HG03342 (cell line): Measurements from ENCODE around the gene RASA3.
"Not testable (repeated sequence)": the region's sequence is repeated elsewhere in the genome, so short reads cannot be mapped to it uniquely, and the experiment has no call there.

Experiments
- ATAC-seq: cut with Tn5 transposase; IDR thresholded peaks from one replicate; pipeline ENCODE4 v1.9.1; 2021; ENCODE audit warnings: mild to moderate bottlenecking, moderate library complexity; ENCODE audit not compliant: unreplicated experiment

Gene RASA3, protein sequence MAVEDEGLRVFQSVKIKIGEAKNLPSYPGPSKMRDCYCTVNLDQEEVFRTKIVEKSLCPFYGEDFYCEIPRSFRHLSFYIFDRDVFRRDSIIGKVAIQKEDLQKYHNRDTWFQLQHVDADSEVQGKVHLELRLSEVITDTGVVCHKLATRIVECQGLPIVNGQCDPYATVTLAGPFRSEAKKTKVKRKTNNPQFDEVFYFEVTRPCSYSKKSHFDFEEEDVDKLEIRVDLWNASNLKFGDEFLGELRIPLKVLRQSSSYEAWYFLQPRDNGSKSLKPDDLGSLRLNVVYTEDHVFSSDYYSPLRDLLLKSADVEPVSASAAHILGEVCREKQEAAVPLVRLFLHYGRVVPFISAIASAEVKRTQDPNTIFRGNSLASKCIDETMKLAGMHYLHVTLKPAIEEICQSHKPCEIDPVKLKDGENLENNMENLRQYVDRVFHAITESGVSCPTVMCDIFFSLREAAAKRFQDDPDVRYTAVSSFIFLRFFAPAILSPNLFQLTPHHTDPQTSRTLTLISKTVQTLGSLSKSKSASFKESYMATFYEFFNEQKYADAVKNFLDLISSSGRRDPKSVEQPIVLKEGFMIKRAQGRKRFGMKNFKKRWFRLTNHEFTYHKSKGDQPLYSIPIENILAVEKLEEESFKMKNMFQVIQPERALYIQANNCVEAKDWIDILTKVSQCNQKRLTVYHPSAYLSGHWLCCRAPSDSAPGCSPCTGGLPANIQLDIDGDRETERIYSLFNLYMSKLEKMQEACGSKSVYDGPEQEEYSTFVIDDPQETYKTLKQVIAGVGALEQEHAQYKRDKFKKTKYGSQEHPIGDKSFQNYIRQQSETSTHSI

DNA sequence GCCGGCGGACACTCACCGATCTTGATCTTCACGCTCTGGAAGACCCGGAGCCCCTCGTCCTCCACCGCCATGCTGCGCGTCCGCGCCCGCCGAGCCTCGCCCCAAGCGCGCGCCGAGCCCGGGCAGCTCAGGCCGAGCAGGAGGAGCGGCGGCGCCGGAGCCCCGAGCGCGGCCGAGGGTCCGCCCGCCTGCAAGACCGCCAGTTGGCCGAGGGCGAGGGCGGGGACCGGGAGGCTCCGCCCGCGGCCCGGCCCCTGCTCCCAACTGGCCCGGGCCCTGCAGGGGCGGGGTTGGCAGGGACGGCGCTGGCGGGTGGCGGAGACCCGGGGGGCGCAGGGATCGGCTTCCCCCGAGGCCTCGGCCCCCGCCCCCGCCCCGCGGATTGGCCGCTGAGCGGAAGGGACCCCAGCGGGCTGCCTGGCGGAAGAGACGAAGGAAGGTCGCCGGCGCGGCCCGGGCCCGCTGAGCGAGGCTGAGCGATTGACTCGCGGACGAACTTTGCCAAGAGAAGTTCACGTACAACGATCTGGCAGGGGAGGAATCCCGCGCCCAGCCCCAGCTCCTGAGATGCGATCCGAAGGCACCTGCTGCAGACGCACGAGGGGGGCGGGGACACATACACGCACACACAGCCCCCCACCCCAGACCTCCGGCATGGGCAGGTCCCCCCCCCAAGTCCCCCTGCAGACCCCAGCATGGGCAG is at the start of gene RASA3:
TSS of gene RASA3 (minus strand) at position 205 of the 703 bp plus-strand sequence. CDS start at position 71, 134 bp downstream.
- ATAC-seq, result peak; percentile 53

DNA sequence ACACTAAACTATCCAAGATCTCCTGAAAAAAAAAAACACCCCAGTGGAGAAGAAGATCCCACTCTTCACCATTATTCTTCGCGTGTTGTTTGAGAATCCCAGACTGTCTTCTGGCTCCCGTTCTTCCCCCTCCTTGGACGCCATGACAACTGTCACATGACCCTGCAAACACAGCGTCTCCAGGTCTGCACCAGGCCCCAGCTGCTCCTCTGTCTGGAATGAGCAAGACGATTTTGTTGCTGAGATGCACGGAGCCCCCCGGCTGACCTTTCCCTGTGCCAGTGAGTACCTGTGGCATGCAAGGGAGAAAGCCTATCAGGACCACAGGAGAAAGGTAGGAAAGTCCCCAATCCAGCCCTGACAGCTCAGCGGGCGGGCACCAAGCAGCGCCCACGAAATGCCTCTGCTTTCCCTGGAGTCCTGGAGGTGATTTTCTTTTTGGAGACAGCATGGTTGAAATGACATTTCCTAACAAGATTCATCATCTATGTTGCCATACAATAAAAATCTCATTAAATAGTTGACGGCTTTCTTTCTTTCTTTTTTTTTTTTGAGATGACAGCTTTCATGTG is 46.8 kb upstream of the RASA3 start, which contains the start of gene CFAP97D2:
TSS of gene CFAP97D2 (plus strand) at position 171 of the 572 bp plus-strand sequence. CDS start at position 245, 74 bp downstream.
- ATAC-seq, result no peak

DNA sequence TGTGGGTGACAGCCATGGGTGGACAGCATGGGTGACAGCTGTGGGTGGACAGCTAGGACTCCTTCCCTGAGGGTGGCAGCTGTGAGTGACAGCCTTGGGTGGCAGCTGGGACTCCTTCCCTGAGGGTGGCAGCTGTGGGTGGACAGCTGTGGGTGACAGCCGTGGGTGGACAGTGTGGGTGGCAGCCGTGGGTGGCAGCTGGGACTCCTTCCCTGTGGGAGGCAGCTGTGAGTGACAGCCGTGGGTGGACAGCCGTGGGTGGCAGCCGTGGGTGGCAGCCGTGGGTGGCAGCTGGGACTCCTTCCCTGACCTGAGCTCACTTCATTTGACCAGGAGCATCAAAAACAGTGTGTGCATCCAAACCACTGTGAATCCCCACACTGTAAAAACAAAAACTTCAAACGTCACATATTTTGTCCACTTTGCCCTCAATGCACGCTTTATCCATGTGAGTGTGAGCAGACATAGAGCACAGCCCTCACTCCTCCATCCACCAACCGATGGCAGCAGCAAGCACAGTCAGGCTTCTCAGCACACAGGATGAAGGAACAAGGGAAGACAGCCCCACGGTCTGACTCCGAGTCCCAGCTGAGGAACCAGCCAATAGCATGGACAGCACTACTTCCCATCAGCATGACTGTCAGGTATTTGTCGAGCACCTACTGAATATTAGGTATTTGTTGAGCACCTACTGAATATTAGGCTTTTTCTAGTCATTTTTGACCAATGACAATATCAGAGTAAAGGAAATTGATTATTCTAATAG is 45.0 kb upstream of the RASA3 start:
- no peak for ATAC-seq

DNA sequence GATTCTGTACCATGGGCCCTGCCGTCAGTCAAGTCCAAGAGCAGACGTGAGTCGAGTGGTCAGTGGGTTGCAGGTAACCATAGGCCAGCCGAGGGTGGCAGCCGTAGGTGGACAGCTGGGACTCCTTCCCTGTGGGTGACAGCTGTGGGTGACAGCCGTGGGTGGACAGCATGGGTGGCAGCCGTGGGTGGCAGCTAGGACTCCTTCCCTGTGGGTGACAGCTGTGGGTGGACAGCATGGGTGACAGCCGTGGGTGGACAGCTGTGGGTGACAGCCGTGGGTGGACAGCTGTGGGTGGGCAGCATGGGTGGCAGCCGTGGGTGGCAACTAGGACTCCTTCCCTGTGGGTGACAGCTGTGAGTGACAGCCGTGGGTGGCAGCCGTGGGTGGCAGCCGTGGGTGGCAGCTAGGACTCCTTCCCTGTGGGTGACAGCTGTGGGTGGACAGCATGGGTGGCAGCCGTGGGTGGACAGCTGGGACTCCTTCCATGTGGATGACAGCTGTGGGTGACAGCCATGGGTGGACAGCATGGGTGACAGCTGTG is 44.0 kb upstream of the RASA3 start:
- ATAC-seq, result not testable (repeated sequence)

DNA sequence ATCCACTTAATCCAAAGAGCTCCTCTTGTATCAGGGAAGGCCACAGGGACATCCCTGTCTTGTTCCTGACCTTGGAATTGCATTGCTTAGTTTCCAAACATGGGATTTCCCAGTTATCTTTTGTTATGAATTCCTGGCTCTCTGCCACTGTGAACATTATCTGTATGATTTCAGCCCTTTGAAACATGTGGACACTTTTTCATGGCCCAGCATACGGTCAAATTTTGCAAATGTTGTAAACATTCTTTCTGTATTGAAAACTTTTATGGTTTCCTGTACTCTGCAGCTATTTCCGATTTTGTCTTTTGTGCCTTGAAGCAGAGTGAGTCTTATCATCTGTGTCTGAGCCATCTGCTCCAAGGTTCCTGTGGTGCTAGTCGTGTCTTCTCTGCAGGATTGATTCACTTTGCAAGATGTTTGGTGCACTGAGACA is 42.1 kb upstream of the RASA3 start:
- ATAC-seq, result no peak

DNA sequence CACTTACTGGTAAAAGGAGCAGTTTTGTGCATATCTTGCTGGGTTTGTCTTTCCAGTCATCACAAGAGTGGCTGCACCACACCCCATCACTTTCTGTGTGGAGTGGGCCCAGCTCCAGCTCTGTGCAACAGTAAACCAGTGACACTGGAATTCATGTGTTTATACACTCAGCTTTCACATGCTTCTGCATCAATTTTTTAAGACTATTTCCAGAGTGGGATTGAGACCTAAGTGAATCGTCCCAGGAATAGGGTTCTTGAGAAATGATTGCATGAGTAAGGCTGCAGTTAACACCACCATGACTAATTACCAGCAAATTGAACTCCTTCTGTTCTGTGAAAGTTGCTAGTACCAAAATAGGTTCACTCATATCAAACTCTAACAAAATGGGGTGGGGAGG is 41.3 kb upstream of the RASA3 start:
- ATAC-seq, result no peak

DNA sequence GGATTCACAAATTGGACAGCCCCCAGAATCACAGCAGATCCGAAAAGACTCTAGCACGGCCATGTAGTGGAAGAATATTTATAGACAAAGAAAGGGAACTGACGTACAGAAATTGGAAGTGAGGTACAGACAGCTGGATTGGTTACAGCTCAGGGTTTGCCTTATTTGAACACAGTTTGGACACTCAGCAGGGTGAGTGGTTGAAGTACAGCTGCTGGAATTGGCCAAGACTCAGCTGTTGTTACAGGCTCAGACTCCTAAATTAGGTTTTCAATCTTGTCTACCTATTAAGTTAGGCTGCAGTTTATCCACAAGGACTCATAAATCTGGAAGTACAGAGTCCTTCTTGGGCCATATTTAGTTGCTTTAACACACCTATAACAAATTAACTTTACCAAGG is 40.8 kb upstream of the RASA3 start:
- no peak for ATAC-seq

DNA sequence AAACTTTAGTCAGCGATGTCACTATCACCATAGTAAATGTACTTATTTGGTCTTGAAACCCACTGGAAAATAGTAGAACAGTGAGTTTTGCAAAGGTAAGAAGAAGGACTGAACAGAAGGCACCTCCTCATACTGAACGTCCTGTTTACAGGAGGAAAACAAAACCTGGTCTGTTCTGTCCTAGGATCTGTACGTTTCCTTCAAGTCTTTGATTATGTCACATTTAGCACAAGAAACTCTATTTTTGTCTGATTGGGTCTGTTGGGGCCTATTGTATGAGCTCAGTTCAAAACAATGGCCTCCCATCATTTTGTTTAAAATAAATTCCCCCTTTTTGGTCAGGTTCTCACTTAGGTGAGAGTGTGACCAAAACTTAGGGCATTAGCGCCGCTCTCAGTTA is 35.5 kb upstream of the RASA3 start:
- no peak for ATAC-seq

DNA sequence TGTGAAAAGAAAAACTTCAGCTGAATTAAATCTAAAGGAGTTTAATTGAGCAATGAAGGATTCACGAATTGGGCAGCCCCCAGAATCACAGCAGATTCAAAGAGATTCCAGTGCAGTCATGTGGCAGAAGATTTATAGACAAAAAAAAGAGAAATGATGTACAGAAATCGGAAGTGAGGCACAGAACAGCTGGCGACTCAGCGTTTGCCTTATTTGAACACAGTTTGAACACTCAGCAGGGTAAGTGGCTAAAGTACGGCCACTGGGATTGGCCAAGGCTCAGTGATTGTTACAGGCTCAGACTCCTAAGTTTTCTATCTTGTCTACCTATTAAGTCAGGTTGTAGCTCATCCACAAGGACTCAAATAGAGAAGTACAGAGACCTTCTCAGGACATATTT is 35.0 kb upstream of the RASA3 start:
- no peak for ATAC-seq

DNA sequence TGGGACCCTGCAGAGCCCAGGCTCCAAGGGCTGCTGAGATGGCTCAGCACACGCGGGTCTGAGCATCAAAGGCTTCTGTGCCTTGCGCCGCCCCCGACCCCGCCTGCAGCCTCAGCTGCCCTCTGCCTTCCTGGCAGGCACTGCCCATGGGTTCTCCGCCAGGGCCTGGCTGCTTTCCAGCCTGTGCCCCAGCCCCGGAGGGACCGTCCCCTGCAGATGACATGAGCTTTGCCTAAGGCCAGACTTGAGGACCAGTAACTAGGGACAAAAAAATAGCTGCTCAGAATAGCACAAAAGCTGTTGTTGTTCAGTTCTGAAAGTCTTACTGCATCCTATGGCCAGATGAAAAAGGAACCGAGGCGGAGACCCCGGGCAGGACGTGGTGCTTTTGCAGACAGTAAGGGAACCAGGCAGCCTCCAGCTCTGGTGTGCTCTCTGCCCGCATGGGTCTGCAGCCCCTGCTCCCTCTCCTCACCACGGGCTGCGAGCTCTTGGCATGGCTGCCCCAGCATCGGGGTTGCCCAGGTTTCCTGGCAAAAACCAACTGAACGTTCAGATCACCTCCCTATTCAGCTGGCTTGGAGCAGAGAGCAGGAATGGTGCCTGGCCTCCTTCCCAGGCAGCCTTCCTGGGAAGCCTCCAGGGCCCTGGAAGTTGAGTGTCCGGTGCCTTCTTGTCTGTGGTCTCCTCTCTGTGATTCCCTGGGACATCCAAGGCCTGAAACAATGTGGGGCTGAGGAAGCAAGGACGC is 34.1 kb upstream of the RASA3 start:
- ATAC-seq, result no peak

DNA sequence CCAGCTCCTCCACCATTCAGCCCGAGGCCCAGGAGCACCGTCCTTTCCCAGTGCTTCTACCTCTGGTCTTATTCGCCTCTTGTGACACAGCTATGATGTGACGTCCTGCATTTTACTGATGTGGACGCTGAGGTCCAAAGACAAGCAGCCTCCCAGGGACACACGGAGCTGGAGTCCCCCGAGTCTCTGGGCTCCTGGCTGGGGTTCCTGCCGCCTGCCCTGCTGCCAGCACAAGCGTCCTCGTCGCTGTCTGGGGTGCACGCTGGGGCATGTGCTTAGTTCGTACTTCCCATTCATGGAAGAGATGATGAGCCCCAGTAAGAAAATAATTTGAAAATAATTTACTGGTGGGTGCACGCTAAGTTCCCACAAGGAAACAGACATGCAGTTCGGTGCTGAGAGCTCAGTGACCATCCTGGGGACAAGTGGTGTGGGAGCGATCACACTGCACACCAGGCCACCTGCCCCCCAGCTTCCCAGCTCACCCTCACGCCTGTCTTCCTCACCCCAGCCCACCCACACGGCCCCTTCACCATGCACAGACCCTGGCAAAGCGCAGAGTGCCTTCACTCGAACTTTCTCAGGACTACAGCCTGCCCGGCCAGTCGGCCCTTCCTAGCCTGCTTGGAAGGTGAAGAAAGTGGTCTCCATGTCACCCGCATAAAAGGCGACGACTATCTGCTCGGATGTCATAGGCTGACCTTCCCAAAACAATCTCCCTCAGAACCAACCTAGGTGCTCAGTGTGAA is 32.4 kb upstream of the RASA3 start:
- ATAC-seq, result no peak

DNA sequence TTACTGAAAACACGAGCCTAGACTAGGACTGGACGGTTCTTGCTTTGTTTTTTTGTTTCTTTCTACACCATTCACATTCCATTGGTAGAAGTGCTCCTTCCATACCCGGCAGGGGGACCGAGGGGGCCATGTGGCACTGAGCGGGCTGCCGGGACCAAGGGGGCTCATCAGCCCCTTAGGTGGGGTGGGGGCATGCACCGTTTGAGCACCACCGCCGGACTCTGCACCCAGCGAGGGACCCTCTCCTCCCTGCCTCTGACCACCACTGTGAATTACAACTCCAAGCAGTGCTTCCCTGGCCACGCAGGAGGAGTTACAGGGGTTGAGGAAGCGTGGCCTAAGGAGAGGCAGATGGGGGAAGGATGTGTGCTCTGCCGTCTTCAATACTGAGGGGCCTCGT is 31.6 kb upstream of the RASA3 start:
- ATAC-seq, result no peak

DNA sequence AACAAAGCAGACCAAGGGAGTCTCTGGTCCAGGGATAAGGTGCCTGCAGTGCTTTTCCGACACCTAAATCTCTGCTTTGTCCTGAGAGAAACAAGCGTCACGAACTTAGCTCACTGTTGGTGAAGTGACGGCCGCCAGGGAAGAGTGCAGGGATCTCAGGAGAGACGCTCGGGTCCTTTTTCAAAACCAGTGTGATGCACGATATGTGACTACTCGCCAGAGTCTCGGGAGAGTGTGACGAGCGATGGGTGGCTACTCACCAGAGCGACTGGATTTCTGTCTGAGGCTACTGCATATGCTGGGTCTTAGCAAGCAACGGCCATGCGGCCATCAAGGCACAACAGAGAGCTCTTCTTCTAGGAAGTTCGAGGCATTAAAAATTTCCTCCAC is 30.1 kb upstream of the RASA3 start:
- no peak for ATAC-seq

DNA sequence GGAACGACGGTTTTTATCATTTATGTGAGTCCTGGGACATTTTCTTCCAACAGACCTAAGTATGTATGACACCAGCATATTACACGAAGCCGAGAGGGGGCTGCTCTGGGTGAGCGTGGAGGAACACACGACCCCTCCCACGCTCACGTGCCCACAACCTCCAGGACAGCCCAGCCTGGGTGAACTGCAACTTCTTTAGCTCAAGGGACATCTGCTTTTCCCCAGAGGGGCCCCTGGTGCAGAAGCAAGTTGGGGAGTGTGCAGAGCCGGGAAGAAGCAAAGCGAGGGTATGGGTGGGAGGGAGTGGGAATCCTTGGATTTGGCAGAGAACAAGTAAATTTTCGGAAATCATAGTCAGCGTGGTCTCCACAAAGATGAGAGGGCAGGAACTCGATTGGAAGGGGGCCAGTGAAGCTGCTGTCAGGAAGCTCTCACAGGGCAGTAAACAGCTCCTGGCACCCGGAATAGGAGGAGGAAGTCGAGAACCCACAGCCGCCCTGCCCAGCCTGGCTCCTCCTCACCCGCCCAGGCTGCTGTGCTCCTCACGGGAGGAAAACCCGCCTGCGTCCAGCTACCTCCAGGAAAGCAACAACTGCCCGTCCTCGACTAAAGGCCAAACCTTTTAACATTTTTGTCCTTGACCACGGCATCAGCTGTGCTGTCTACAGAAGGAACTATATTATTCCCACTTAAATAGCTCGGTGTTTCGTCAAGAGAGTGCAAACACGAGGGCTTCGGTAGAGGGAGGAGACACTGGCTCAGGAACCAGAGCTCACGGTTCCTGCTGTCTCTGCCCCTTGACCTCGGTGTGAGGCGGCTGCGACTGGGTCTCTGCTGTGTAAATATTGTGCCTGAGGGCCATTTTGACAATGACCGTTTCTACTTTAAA is 29.5 kb upstream of the RASA3 start:
- ATAC-seq, result no peak

DNA sequence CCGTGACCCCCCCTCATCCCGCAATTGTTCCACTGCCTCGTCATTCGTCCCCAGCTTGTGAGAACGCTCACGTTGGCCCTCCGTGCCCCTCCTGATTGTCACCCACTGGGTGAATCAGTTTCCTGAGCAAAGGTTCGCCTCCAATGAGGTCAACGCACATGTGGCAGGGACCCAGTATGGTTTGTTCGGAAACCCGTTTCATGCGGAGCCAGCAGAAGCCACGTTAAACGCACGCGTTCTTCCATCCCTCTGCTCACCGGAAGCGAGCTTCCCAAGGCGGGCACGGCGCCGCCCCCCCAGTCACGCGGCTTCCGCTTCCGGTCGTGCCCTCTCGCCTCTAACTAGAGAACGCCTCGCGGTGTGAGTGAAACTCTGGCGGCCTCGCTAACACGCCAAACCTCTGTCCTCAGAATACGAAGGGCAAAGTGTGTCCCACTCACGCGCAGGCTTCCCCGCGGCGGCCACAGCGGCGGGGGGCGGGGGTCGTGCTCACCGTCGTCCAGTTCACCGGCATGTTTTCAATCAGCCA is 28.7 kb upstream of the RASA3 start:
- no peak for ATAC-seq

DNA sequence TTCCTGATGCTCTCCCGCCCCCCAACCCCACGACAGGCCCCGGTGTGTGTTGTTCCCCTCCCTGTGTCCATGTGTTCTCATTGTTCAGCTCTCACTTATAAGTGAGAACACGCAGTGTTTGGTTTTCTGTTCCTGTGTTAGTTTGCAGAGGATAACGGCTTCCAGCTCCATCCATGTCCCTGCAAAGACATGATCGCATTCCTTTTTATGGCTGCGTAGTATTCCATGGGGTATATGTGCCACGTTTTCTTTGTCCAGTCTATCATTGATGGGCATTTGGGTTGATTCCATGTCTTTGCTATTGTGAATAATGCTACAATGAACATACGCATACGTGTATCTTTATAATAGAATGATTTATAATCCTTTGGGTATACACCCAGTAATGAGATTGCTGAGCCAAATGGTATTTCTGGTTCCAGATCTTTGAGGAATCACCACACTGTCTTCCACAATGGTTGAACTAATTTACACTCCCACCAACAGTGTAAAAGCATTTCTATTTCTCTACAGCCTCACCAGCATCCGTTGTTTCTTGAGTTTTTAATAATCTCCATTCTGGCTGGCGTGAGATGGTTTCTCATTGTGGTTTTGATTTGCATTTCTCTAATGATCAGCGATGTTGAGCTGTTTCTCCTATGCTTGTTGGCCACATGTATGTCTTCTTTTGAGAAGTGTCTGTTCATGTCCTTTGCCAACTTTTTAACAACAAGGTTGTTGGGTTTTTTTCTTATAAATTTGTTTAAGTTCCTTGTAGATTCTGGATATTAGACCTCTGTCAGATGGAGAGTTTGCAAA is 26.6 kb upstream of the RASA3 start:
- ATAC-seq, result not testable (repeated sequence)
